GM08714 (cell line): ENCODE measurements around the gene MED13L.
"Not testable (repeated sequence)": the region's sequence is repeated elsewhere in the genome, so short reads cannot be mapped to it uniquely, and the experiment has no call there.

ENCODE experiments used
- H3K4me3 ChIP-seq: fragments of 200-500 bp; sonication (Bioruptor generic); 2 replicates; pipeline ENCODE4 v1.5.1; 2014; ENCODE audit warnings: mild to moderate bottlenecking, low read length, inconsistent platforms
- ZNF274 ChIP-seq: IDR thresholded peaks from 2 replicates; pipeline ENCODE4 v1.6.1; 2012; ENCODE audit warnings: mild to moderate bottlenecking, low read depth, low read length

Gene MED13L

GRCh38 chr12:116002890-116003536 lies 274.5 kb downstream of the MED13L start:
- no peak for TF ChIP-seq ZNF274
- H3K4me3 ChIP-seq: no peak overlapping the region

GRCh38 chr12:116000252-116000651 lies 277.2 kb downstream of the MED13L start:
- no peak overlapping the region for H3K4me3 ChIP-seq
- TF ChIP-seq ZNF274: no peak

- TF ChIP-seq ZNF274: no peak
- H3K4me3 ChIP-seq: no peak overlapping the region
These were observed 277.9 kb downstream of the MED13L start for GRCh38 chr12:115999582-115999981.

GRCh38 chr12:115998794-115999478 lies 278.6 kb downstream of the MED13L start:
- H3K4me3 ChIP-seq: no peak overlapping the region
- TF ChIP-seq ZNF274: no peak

- H3K4me3 ChIP-seq: no peak overlapping the region
- TF ChIP-seq ZNF274: no peak
These were observed 279.3 kb downstream of the MED13L start for GRCh38 chr12:115998119-115998633.

- H3K4me3 ChIP-seq: no peak overlapping the region
These were observed 283.8 kb downstream of the MED13L start for GRCh38 chr12:115993737-115994136.

GRCh38 chr12:115990241-115990640 lies 287.3 kb downstream of the MED13L start:
- no peak for TF ChIP-seq ZNF274
- no peak overlapping the region for H3K4me3 ChIP-seq

More at GRCh38 chr12:115993737-115994136, 283.8 kb downstream of the MED13L start:
- no peak for TF ChIP-seq ZNF274

GRCh38 chr12:115988625-115989563 lies 288.6 kb downstream of the MED13L start:
- TF ChIP-seq ZNF274: no peak
- H3K4me3 ChIP-seq: no peak overlapping the region

GRCh38 chr12:115988212-115988611 lies 289.3 kb downstream of the MED13L start:
- TF ChIP-seq ZNF274: no peak
- H3K4me3 ChIP-seq: no peak overlapping the region

- no peak overlapping the region for H3K4me3 ChIP-seq
- no peak for TF ChIP-seq ZNF274
These were observed 292.9 kb downstream of the MED13L start for GRCh38 chr12:115984616-115985015.

GRCh38 chr12:115983226-115983798 lies 294.2 kb downstream of the MED13L start:
- TF ChIP-seq ZNF274: no peak
- H3K4me3 ChIP-seq: no peak overlapping the region

- no peak overlapping the region for H3K4me3 ChIP-seq
- TF ChIP-seq ZNF274: no peak
These were observed 297.2 kb downstream of the MED13L start for GRCh38 chr12:115980339-115980738.

GRCh38 chr12:115979851-115980250 lies 297.6 kb downstream of the MED13L start:
- no peak overlapping the region for H3K4me3 ChIP-seq
- TF ChIP-seq ZNF274: no peak

- no peak for TF ChIP-seq ZNF274
These were observed 298.1 kb downstream of the MED13L start for GRCh38 chr12:115979351-115979750.

GRCh38 chr12:115976829-115977228 lies 300.7 kb downstream of the MED13L start:
- H3K4me3 ChIP-seq: not testable (repeated sequence)

More at GRCh38 chr12:115979351-115979750, 298.1 kb downstream of the MED13L start:
- no peak overlapping the region for H3K4me3 ChIP-seq
